GM18505 (cell line): Measurements from ENCODE around the gene ANP32E.

Experiments
- ATAC-seq: cut with Tn5 transposase; IDR thresholded peaks from one replicate; pipeline ENCODE4 v1.9.1; 2021; ENCODE audit not compliant: unreplicated experiment
- POLR2A ChIP-seq: IDR thresholded peaks from 4 replicates; pipeline ENCODE4 v1.6.1; 2011; ENCODE audit warnings: borderline replicate concordance; ENCODE audit not compliant: insufficient read depth, insufficient read length; ENCODE audit errors: extremely low read depth

Gene ANP32E

DNA sequence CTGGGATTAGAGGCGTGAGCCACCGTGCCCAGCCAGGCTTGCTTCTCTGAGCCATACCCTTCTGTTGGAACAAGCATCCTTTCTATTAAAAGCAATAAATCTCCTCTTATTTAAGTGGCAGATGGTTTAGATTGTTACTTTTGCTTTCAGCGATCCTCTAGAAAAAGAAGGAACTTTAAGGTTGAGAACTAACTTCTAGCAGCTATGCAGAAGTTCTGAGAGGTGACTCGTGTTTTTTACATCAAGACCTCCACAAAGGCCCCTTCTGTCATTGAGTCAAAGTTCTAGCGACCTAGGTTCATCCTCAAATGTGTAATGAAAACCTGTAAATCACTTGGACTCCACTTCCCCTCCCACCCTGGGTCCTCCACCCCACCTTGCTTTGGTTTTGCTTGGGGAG is 55.4 kb downstream of the ANP32E start:
- ATAC-seq = no peak

GRCh38 chr1:150179867-150180266 is 56.0 kb downstream of the ANP32E start:
- no peak for ATAC-seq

More for the DNA sequence above, 55.4 kb downstream of the ANP32E start:
- TF ChIP-seq POLR2A = no peak

GRCh38 chr1:150178548-150178947 is 57.4 kb downstream of the ANP32E start:
- TF ChIP-seq POLR2A = no peak
- no peak for ATAC-seq

More at GRCh38 chr1:150179867-150180266, 56.0 kb downstream of the ANP32E start:
- TF ChIP-seq POLR2A = no peak

DNA sequence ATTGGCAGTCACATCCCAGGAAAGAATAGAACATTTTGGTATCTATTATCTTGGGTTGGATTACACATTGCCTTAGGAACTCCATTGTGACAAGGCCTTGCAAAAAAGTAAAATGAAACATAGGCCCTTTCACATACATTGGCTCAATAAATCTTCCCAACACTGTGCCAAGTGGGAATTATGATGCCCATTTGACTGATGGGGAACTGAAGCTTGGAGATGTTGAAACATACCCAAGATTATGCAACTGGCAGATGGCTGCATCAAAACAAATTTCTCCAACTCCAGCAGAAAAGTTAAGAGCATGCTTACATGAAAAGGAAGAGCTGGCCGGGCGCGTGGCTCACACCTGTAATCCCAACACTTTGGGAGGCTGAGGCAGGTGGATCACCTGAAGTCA is 59.3 kb downstream of the ANP32E start:
- no peak for ATAC-seq
- TF ChIP-seq POLR2A = no peak

- no peak for ATAC-seq
- TF ChIP-seq POLR2A = no peak
Observed at GRCh38 chr1:150173141-150173585, 62.7 kb downstream of the ANP32E start.

- no peak for ATAC-seq
- no peak for TF ChIP-seq POLR2A
Observed at GRCh38 chr1:150171801-150172200, 64.1 kb downstream of the ANP32E start.

DNA sequence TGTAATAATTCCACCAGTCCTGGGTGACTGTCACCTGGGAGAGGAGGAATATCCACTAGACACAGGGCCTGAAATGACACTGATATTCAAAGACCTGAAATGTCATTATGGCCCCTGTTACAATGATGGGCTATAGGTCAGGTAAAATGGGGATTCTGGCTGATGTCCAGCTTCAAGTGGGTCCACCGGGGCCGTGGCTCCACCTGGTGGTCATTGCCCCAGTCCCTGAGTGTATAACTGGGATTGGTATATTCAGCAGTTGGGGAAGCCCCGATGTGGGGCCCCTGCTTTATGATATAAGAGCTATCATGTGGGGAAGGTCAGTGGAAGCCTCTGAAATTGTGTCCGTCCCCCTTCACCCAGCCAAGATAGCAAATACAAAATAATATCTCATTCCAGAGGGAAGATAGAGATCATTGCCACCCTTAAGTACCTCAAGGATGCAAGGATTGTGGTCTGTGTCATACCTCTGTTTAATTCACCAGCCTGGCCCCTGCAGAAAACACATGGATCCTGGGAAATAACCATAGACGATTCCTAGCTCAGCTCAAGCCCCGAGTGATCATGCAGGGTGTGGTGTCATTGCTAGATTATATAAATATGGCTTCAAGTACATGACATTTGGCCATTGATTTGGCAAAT is 66.8 kb downstream of the ANP32E start:
- TF ChIP-seq POLR2A = no peak
- ATAC-seq = no peak
